Mammary epithelial cell (primary cell): ENCODE data around the gene ICAM2.

Experiments
- EZH2 ChIP-seq: IDR thresholded peaks from 2 replicates; pipeline ENCODE4 v1.6.1; 2012; ENCODE audit warnings: low read length, inconsistent platforms, borderline replicate concordance
- TF ChIP-seq, protein P1 (sequence below), 2 donors: IDR thresholded peaks in 1 of 2; conservative IDR thresholded peaks in 1 of 2; 2 replicates each; pipeline ENCODE4 v1.5.1; 2011 to 2012; ENCODE audit warnings: inconsistent platforms in 2 of 2, low read length in 2 of 2, mild to moderate bottlenecking in 2 of 2, control low read depth in 1 of 2, low read depth in 1 of 2; ENCODE audit not compliant: insufficient read depth in 1 of 2; ENCODE audit errors: extremely low read depth in 1 of 2

DNA sequence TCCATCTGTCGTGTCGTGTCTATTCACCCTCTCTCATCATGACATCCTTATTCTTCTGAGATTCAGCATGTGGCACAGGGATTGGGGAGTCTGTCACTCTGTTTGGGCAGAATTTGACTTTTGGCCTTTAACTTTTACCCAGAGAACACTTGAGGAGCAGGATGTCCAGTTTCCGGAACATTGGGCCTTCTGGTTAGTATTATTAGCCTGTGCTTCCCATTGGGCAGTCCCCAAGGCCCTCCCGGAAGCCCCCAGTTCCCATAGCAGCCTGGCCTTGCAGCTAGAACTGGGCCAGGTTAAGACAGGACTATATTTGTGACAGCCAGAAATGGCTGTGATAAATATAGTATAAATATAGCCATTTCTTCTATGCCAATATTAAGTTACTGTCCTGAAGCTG lies 57.3 kb downstream of the ICAM2 start:
- TF ChIP-seq, protein P1, sequence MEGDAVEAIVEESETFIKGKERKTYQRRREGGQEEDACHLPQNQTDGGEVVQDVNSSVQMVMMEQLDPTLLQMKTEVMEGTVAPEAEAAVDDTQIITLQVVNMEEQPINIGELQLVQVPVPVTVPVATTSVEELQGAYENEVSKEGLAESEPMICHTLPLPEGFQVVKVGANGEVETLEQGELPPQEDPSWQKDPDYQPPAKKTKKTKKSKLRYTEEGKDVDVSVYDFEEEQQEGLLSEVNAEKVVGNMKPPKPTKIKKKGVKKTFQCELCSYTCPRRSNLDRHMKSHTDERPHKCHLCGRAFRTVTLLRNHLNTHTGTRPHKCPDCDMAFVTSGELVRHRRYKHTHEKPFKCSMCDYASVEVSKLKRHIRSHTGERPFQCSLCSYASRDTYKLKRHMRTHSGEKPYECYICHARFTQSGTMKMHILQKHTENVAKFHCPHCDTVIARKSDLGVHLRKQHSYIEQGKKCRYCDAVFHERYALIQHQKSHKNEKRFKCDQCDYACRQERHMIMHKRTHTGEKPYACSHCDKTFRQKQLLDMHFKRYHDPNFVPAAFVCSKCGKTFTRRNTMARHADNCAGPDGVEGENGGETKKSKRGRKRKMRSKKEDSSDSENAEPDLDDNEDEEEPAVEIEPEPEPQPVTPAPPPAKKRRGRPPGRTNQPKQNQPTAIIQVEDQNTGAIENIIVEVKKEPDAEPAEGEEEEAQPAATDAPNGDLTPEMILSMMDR (conservative IDR thresholded peaks at IDR 0.05 in 1 of 2, IDR thresholded peaks at IDR 0.05 in 1 of 2; ENCODE audit: extremely low read depth in 1 of 2, insufficient read depth in 1 of 2, low read depth in 1 of 2, low read length in 2 of 2), result no peak
- no peak for TF ChIP-seq EZH2
